ENCODE measurements around the gene ADD1.

DNA sequence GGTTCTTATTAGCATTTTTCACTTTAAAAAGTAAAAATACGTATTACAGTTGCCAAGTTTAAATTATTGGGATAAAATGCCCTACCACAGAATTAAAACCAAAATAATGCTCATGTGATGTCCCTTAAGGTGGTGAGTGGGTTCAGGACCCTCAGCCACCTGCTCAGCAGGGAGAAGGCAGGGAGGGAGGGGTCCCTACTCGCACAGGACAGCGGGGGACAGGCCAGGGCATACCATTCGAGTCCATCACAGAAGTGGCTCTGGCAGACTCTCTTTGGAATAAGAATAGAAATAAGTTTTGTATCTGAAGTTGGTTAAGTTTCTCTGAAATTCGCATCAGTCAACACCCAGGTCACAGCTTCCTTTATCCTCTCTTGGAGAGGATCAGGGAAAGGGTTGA lies 81.9 kb downstream of the ADD1 start:
- TF ChIP-seq ZNF274 (IDR thresholded peaks at IDR 0.05; ENCODE audit: low read depth, low read length) (no peak), YY1 (IDR thresholded peaks at IDR 0.05; ENCODE audit: insufficient read depth, insufficient read length) (no peak)

Data from NT2/D1 (cell line).